Activated CD4-positive, alpha-beta T cell treated with anti-CD3 and anti-CD28 coated beads for 48 hours (primary cell): ENCODE measurements around the gene TBCE.

Experiments used
- DNase-seq: peaks from one replicate; pipeline ENCODE4 v3.0.0-alpha.2; 2020

The TBCE gene

GRCh38 chr1:235367000-235367908 is at the start of gene TBCE:
Gene TBCE, plus strand, starts transcription at chr1:235367427. Its CDS starts 12,623 bp downstream, at chr1:235380050.
- peak; percentile 92 for DNase-seq

GRCh38 chr1:235319255-235319654 is 48.0 kb upstream of the TBCE start:
- DNase-seq: no peak

- no peak for DNase-seq
These were observed 46.6 kb upstream of the TBCE start for GRCh38 chr1:235320521-235321179.

GRCh38 chr1:235324296-235324695 is 42.9 kb upstream of the TBCE start:
- DNase-seq: no peak

- DNase-seq: no peak
These were observed 42.1 kb upstream of the TBCE start for GRCh38 chr1:235325139-235325538.

GRCh38 chr1:235325854-235326253 is 41.4 kb upstream of the TBCE start:
- DNase-seq: no peak

- DNase-seq: peak; percentile 77
These were observed 40.3 kb upstream of the TBCE start for GRCh38 chr1:235326719-235327558.

GRCh38 chr1:235327559-235328270 is 39.5 kb upstream of the TBCE start, which contains the start of gene ARID4B:
Gene ARID4B, minus strand, starts transcription at chr1:235328179. Its CDS starts 1,260 bp downstream, at chr1:235326919.
- DNase-seq: no peak

- DNase-seq: peak; percentile 99
These were observed 38.7 kb upstream of the TBCE start, which contains the start of gene GGPS1 for GRCh38 chr1:235328271-235329138. Gene GGPS1, plus strand, starts transcription at chr1:235328570. Its CDS starts 6,695 bp downstream, at chr1:235335265.

- DNase-seq: peak; percentile 59
These were observed 37.9 kb upstream of the TBCE start for GRCh38 chr1:235329139-235329902.

GRCh38 chr1:235330918-235331285 is 36.3 kb upstream of the TBCE start:
- no peak for DNase-seq

- no peak for DNase-seq
These were observed 35.8 kb upstream of the TBCE start for GRCh38 chr1:235331401-235331800.

- no peak for DNase-seq
These were observed 30.3 kb upstream of the TBCE start for GRCh38 chr1:235336903-235337302.

GRCh38 chr1:235339746-235340145 is 27.5 kb upstream of the TBCE start:
- no peak for DNase-seq

- no peak for DNase-seq
These were observed 25.9 kb upstream of the TBCE start for GRCh38 chr1:235341334-235341733.

- DNase-seq: no peak
These were observed 25.2 kb upstream of the TBCE start for GRCh38 chr1:235342039-235342438.

- no peak for DNase-seq
These were observed 24.8 kb upstream of the TBCE start for GRCh38 chr1:235342471-235342870.

GRCh38 chr1:235343726-235344125 is 23.5 kb upstream of the TBCE start:
- no peak for DNase-seq

GRCh38 chr1:235351441-235351840 is 15.8 kb upstream of the TBCE start:
- DNase-seq: no peak

- DNase-seq: no peak
These were observed 15.3 kb upstream of the TBCE start for GRCh38 chr1:235351898-235352297.
